ENCODE results near the gene ABCC1.

Gene ABCC1

GRCh38 chr16:15993541-15993940, 44.1 kb downstream of the ABCC1 start:
- H4K20me1 ChIP-seq (ENCODE audit: control insufficient read depth, insufficient read depth, low read depth, low read length) = peaks cover 2% of the 10 kb centered on the region; the same call in 1 of the 2 replicates
- no peak overlapping the region for H3K4me2 ChIP-seq (ENCODE audit: low read length)
- no peaks in the 10 kb centered on the region for H3F3A ChIP-seq (ENCODE audit: control insufficient read depth, insufficient read depth)
- no peaks in the 10 kb centered on the region for H3K9me2 ChIP-seq (replicated peaks; ENCODE audit: control insufficient read depth, low read length)
- H3K36me3 ChIP-seq (ENCODE audit: control insufficient read depth, low read length) = peaks cover 11% of the 10 kb centered on the region; the same call in 1 of the 2 replicates
- H3K27me3 ChIP-seq (ENCODE audit: control insufficient read depth, low read length) = no peaks in the 10 kb centered on the region
- H3K79me2 ChIP-seq (ENCODE audit: control insufficient read depth, low read length) = peaks cover 68% of the 10 kb centered on the region
- H3K4me1 ChIP-seq (ENCODE audit: control insufficient read depth, low read length) = peaks cover 34% of the 10 kb centered on the region
- TF ChIP-seq EZH2phosphoT487 (IDR thresholded peaks at IDR 0.05; ENCODE audit: borderline replicate concordance, low read length) (no peak), CTCF (IDR thresholded peaks at IDR 0.05; ENCODE audit: low read depth, low read length, poor library complexity, severe bottlenecking) (no peak)
- no peak overlapping the region for H3K27ac ChIP-seq (ENCODE audit: low read depth, low read length)
- no peak overlapping the region for H3K4me3 ChIP-seq (ENCODE audit: low read length)
- H3K9me3 ChIP-seq (ENCODE audit: control insufficient read depth, insufficient read depth, low read length) = no peaks in the 10 kb centered on the region

- Histone ChIP-seq H3K27ac (ENCODE audit: low read depth, low read length) (no peak overlapping the region), H3K9me2 (replicated peaks; ENCODE audit: control insufficient read depth, low read length) (no peaks in the 10 kb centered on the region), H3K36me3 (ENCODE audit: control insufficient read depth, low read length) (peaks cover 11% of the 10 kb centered on the region; the same call in 1 of the 2 replicates), H3K4me2 (ENCODE audit: low read length) (no peak overlapping the region), H3K9me3 (ENCODE audit: control insufficient read depth, insufficient read depth, low read length) (no peaks in the 10 kb centered on the region), H3K27me3 (ENCODE audit: control insufficient read depth, low read length) (no peaks in the 10 kb centered on the region), H3K4me3 (ENCODE audit: low read length) (no peak overlapping the region), H3K4me1 (ENCODE audit: control insufficient read depth, low read length) (peaks cover 36% of the 10 kb centered on the region), H3K79me2 (ENCODE audit: control insufficient read depth, low read length) (peaks cover 66% of the 10 kb centered on the region), H3F3A (ENCODE audit: control insufficient read depth, insufficient read depth) (no peaks in the 10 kb centered on the region), H4K20me1 (ENCODE audit: control insufficient read depth, insufficient read depth, low read depth, low read length) (no peaks in the 10 kb centered on the region)
- TF ChIP-seq EZH2phosphoT487 (IDR thresholded peaks at IDR 0.05; ENCODE audit: borderline replicate concordance, low read length) = no peak
- no peak for TF ChIP-seq CTCF (IDR thresholded peaks at IDR 0.05; ENCODE audit: low read depth, low read length, poor library complexity, severe bottlenecking)
These were observed 44.7 kb downstream of the ABCC1 start for GRCh38 chr16:15993946-15994665.

GRCh38 chr16:15996432-15997109, 47.2 kb downstream of the ABCC1 start:
- Histone ChIP-seq H3K36me3 (ENCODE audit: control insufficient read depth, low read length) (peaks cover 11% of the 10 kb centered on the region; the same call in 1 of the 2 replicates), H3K27ac (ENCODE audit: low read depth, low read length) (no peak overlapping the region), H3F3A (ENCODE audit: control insufficient read depth, insufficient read depth) (no peaks in the 10 kb centered on the region), H4K20me1 (ENCODE audit: control insufficient read depth, insufficient read depth, low read depth, low read length) (no peaks in the 10 kb centered on the region), H3K9me2 (replicated peaks; ENCODE audit: control insufficient read depth, low read length) (no peaks in the 10 kb centered on the region), H3K4me2 (ENCODE audit: low read length) (no peak overlapping the region), H3K79me2 (ENCODE audit: control insufficient read depth, low read length) (peaks cover 52% of the 10 kb centered on the region), H3K9me3 (ENCODE audit: control insufficient read depth, insufficient read depth, low read length) (no peaks in the 10 kb centered on the region), H3K4me3 (ENCODE audit: low read length) (no peak overlapping the region), H3K4me1 (ENCODE audit: control insufficient read depth, low read length) (peaks cover 36% of the 10 kb centered on the region), H3K27me3 (ENCODE audit: control insufficient read depth, low read length) (no peaks in the 10 kb centered on the region)
- no peak for TF ChIP-seq EZH2phosphoT487 (IDR thresholded peaks at IDR 0.05; ENCODE audit: borderline replicate concordance, low read length)
- TF ChIP-seq CTCF (IDR thresholded peaks at IDR 0.05; ENCODE audit: low read depth, low read length, poor library complexity, severe bottlenecking) = no peak

Measured in DOHH2 (cell line).